HL-60 (cell line): ENCODE measurements around the gene NBEAL1.
A peak's percentile ranks its signal among the peaks of the same experiment; 100 is the strongest.
"Not testable (repeated sequence)": the region's sequence is repeated elsewhere in the genome, so short reads cannot be mapped to it uniquely, and the experiment has no call there.

Source experiments
- DNase-seq, 2 experiments: peaks; one replicate each; pipeline ENCODE4 v3.0.0-alpha.2; 2010 to 2020; ENCODE audit warnings: low read depth in 1 of 2, low spot score in 1 of 2
- H3K27ac ChIP-seq: fragments of 250-450 bp; sonication (Bioruptor Pico); replicated peaks from 2 replicates; pipeline ENCODE4 v1.5.1; 2020; ENCODE audit warnings: mild to moderate bottlenecking, moderate library complexity
- H3K27me3 ChIP-seq: fragments of 250-450 bp; sonication (Bioruptor Pico); 2 replicates; pipeline ENCODE4 v1.5.1; 2021; ENCODE audit warnings: mild to moderate bottlenecking, moderate library complexity; ENCODE audit not compliant: insufficient read depth, poor library complexity, severe bottlenecking
- H3K4me3 ChIP-seq: replicated peaks from 2 replicates; pipeline ENCODE4 v1.5.1; 2011; ENCODE audit warnings: mild to moderate bottlenecking, control low read depth, low read length; ENCODE audit not compliant: insufficient read depth
- GABPA ChIP-seq: IDR thresholded peaks from 2 replicates; pipeline ENCODE4 v1.6.1; 2012; ENCODE audit warnings: low read depth
- POLR2AphosphoS5 ChIP-seq: IDR thresholded peaks from 2 replicates; pipeline ENCODE4 v1.6.1; 2012; ENCODE audit warnings: low read depth
- REST ChIP-seq: IDR thresholded peaks from 2 replicates; pipeline ENCODE4 v1.6.1; 2012; ENCODE audit warnings: low read depth; ENCODE audit not compliant: insufficient replicate concordance
- SPI1 ChIP-seq: IDR thresholded peaks from 2 replicates; pipeline ENCODE4 v1.6.1; 2012; ENCODE audit warnings: low read depth, mild to moderate bottlenecking, borderline replicate concordance
- TF ChIP-seq, protein P1 (sequence below): IDR thresholded peaks from one replicate; pipeline ENCODE4 v1.5.1; 2011; ENCODE audit warnings: low read length, control low read depth, inconsistent platforms; ENCODE audit not compliant: insufficient read depth

Gene NBEAL1

DNA sequence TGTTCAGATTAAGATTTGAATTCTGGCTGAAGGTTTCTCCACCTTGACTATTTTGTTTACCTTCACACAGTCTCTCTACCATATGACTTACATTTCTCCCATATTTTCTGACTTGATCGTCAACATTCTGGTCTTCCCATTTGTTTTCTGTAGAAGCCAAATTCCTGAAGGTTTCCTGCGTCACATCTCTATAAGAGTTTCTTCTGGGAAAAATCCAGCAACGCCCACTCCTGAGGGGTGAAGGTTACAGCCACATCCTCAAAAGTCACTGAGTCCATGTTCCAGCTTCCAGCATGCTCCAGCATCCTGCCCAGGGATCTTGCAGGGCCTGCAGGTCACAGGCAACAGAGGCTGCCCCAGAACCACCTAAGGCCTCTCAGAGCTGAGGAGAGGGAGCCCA lies 47.5 kb downstream of the NBEAL1 start:
- no peak for DNase-seq
- no peak for TF ChIP-seq POLR2AphosphoS5
- TF ChIP-seq SPI1 = no peak
- TF ChIP-seq, protein P1, sequence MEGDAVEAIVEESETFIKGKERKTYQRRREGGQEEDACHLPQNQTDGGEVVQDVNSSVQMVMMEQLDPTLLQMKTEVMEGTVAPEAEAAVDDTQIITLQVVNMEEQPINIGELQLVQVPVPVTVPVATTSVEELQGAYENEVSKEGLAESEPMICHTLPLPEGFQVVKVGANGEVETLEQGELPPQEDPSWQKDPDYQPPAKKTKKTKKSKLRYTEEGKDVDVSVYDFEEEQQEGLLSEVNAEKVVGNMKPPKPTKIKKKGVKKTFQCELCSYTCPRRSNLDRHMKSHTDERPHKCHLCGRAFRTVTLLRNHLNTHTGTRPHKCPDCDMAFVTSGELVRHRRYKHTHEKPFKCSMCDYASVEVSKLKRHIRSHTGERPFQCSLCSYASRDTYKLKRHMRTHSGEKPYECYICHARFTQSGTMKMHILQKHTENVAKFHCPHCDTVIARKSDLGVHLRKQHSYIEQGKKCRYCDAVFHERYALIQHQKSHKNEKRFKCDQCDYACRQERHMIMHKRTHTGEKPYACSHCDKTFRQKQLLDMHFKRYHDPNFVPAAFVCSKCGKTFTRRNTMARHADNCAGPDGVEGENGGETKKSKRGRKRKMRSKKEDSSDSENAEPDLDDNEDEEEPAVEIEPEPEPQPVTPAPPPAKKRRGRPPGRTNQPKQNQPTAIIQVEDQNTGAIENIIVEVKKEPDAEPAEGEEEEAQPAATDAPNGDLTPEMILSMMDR = no peak
- no peak for TF ChIP-seq GABPA
- TF ChIP-seq REST = no peak
- H3K27ac ChIP-seq = no peak overlapping the region
- no peaks in the 10 kb centered on the region for H3K27me3 ChIP-seq
- H3K4me3 ChIP-seq = no peak overlapping the region

DNA sequence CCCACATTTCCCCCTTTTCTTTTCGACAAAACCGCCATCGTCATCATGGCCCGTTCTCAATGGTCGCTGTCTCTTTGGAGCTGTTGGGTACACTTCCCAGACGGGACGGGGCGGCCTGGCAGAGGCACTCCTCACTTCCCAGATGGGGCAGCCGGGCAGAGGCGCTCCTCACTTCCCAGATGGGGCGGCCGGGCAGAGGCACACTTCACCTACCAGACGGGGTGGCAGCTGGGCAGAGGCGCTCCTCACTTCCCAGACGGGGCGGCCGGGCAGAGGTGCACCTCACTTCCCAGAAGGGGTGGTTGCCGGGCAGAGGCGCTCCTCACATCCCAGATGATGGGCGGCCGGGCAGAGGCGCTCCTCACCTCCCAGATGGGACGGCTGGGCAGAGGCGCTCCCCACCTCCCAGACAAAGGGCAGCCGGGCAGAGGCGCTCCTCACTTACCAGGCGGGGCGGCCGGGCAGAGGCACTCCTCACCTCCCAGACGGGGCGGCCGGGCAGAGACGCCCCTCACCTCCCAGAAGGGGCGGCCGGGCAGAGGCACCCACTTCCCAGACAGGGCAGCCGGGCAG lies 51.9 kb downstream of the NBEAL1 start:
- not testable (repeated sequence) for H3K27me3 ChIP-seq, DNase-seq

DNA sequence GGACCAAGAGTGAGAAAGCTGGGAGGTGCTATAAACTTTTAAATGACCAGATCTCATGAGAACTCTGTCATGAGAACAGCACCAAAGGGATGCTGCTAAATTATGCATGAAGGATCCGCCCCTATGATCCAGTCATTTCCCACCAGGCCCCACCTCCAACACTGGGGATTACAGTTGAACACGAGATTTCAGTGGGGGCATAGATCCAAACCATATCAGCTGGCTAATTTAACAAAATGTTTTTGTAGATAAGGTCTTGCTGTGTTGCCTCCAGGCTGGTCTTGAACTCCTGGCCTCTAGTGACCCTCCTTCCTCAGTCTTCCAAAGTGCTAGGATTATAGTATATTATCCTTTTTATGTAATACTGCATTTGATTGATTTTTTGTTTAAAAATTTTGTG lies 56.0 kb downstream of the NBEAL1 start:
- Histone ChIP-seq H3K4me3 (no peak overlapping the region), H3K27me3 (no peaks in the 10 kb centered on the region), H3K27ac (no peak overlapping the region)
- no peak for TF ChIP-seq SPI1
- TF ChIP-seq, protein P1 = no peak
- no peak for TF ChIP-seq REST
- TF ChIP-seq GABPA = no peak
- no peak for TF ChIP-seq POLR2AphosphoS5
- no peak for DNase-seq

More for the DNA sequence above, 51.9 kb downstream of the NBEAL1 start:
- H3K4me3 ChIP-seq, H3K27ac ChIP-seq: not testable (repeated sequence)

GRCh38 chr2:203071148-203071547 lies 56.5 kb downstream of the NBEAL1 start:
- Histone ChIP-seq H3K4me3 (no peak overlapping the region), H3K27me3 (no peaks in the 10 kb centered on the region), H3K27ac (no peak overlapping the region)
- peak; percentile 44; the same call in 1 of the 2 replicates for TF ChIP-seq SPI1
- TF ChIP-seq POLR2AphosphoS5 = no peak
- DNase-seq = no peak

DNA sequence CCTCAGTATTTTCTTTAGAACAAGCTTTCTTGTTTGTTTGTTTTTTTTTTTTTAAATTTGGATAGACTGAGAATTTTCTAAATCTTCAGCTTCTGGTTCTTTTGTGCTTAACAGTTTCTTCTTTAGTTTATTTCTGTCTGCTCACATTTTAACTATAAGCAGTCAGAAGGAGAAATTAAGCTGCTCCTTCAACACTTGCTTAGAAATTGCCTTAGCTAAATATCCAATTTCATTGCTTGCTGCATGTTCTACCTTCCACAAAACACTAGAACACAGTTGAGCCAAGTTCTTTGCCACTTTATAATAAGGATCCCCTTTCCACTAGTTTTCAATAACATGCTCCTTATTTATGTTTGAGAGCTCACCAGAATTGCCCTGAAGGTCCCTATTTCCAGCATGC lies 57.7 kb downstream of the NBEAL1 start:
- H3K27ac ChIP-seq = no peak overlapping the region
- H3K27me3 ChIP-seq = no peaks in the 10 kb centered on the region
- TF ChIP-seq GABPA = no peak
- no peak for TF ChIP-seq REST
- TF ChIP-seq, protein P1 = no peak
- TF ChIP-seq SPI1 = no peak
- no peak for TF ChIP-seq POLR2AphosphoS5
- no peak overlapping the region for H3K4me3 ChIP-seq
- DNase-seq = no peak
